CD4-positive, alpha-beta memory T cell (primary cell): ENCODE results near the gene PPP2R2B. TPM values are rescaled to one million over a fixed set of nuclear protein-coding genes. Genes with fewer than 3 reads are reported as not detected.

Experiments used
- CTCF ChIA-PET: fragments of 350-600 bp; sonication (Branson Sonifier 250); formaldehyde crosslinking; loops from one replicate; lab custom pipeline; 2021; ENCODE audit warnings: inconsistent platforms; ENCODE audit not compliant: partially characterized antibody; lab: Charles Lee
- POLR2A ChIA-PET: fragments of 350-600 bp; sonication (Branson Sonifier 250); formaldehyde crosslinking; loops from one replicate; lab custom pipeline; 2021; ENCODE audit not compliant: partially characterized antibody; lab: Charles Lee
- DNase-seq, 5 donors: peaks; one replicate each; pipeline versions ENCODE4 v3.0.0 to v3.0.0-alpha.2; 2020 to 2022; ENCODE audit warnings: mixed read lengths in 1 of 5
- H3K27ac ChIP-seq: one replicate; pipeline ENCODE4 v1.7.0; 2013; ENCODE audit warnings: low read depth, low read length
- H3K27me3 ChIP-seq: 2 replicates; pipeline ENCODE4 v1.7.0; 2013; ENCODE audit warnings: mild to moderate bottlenecking, low read length, moderate library complexity; ENCODE audit not compliant: insufficient read depth
- H3K36me3 ChIP-seq: 2 replicates; pipeline ENCODE4 v1.7.0; 2013; ENCODE audit warnings: mild to moderate bottlenecking, low read length, moderate library complexity; ENCODE audit not compliant: insufficient read depth
- H3K4me1 ChIP-seq: 2 replicates; pipeline ENCODE4 v1.7.0; 2013; ENCODE audit warnings: mild to moderate bottlenecking, low read length, moderate library complexity; ENCODE audit not compliant: insufficient read depth
- H3K4me3 ChIP-seq, 2 donors: one replicate each; pipeline ENCODE4 v1.7.0; 2013; ENCODE audit warnings: low read length in 2 of 2, mild to moderate bottlenecking in 1 of 2
- H3K9me3 ChIP-seq, 2 donors: one replicate each; pipeline ENCODE4 v1.7.0; 2013; ENCODE audit warnings: low read length in 2 of 2, control low read depth in 1 of 2; ENCODE audit not compliant: control insufficient read depth in 1 of 2
- H3K27ac Mint-ChIP-seq, 7 donors: one replicate each; pipeline ENCODE4 v1.8.0; 2020 to 2021; ENCODE audit warnings: mixed read lengths in 7 of 7, mild to moderate bottlenecking in 6 of 7, inconsistent platforms in 3 of 7, moderate library complexity in 3 of 7
- H3K27me3 Mint-ChIP-seq, 2 donors: one replicate each; pipeline ENCODE4 v1.8.0; 2020 to 2021; ENCODE audit warnings: mixed read lengths in 2 of 2
- H3K36me3 Mint-ChIP-seq, 2 donors: one replicate each; pipeline ENCODE4 v1.8.0; 2020 to 2021; ENCODE audit warnings: mixed read lengths in 2 of 2, inconsistent platforms in 1 of 2, mild to moderate bottlenecking in 1 of 2
- H3K4me1 Mint-ChIP-seq, 4 donors: one replicate each; pipeline ENCODE4 v1.8.0; 2020 to 2021; ENCODE audit warnings: mixed read lengths in 4 of 4, mild to moderate bottlenecking in 1 of 4
- H3K4me3 Mint-ChIP-seq, 8 donors: one replicate each; pipeline ENCODE4 v1.8.0; 2020 to 2021; ENCODE audit warnings: mixed read lengths in 8 of 8, mild to moderate bottlenecking in 7 of 8, moderate library complexity in 6 of 8, inconsistent platforms in 3 of 8
- H3K9me3 Mint-ChIP-seq, 8 donors: one replicate each; pipeline ENCODE4 v1.8.0; 2020 to 2021; ENCODE audit warnings: mixed read lengths in 8 of 8, mild to moderate bottlenecking in 5 of 8, inconsistent platforms in 3 of 8, moderate library complexity in 1 of 8
- intact Hi-C: fragments of 100-400 bp; cut with micrococcal nuclease; formaldehyde crosslinking; loops from one replicate; pipeline ENCODE4 v1.15.1; 2023
- polyA plus RNA-seq, 2 donors: library from polyadenylated mRNA; unstranded; fragments of 300-500 nt; fragmentation: Illumina TruSeq; gene quantifications; one replicate each; pipeline ENCODE4 v1.2.3, GENCODE V29; 2021
- total RNA-seq, 2 experiments: library from RNA; stranded (reverse); gene quantifications; one replicate each; pipeline ENCODE4 v1.2.3, GENCODE V29; 2021

The PPP2R2B gene
- total and polyA plus RNA-seq, 4 experiments from 2014 or later = 3.1 to 13.0 (median 6.7) TPM

- Histone ChIP-seq H3K4me1 (no peaks in the 10 kb centered on the region), H3K27ac (no peak overlapping the region), H3K27me3 (no peaks in the 10 kb centered on the region), H3K36me3 (no peaks in the 10 kb centered on the region), H3K9me3 (no peaks in the 10 kb centered on the region), H3K4me3 (no peak overlapping the region)
- H3K4me1 Mint-ChIP-seq = peaks cover 0 to 4% (median 1%) of the 10 kb centered on the region in 4 donors
- POLR2A ChIA-PET = no interaction called here
- peaks cover 0 to 2% (median 0%) of the 10 kb centered on the region in 8 donors for H3K9me3 Mint-ChIP-seq
- no peak overlapping the region for H3K27ac Mint-ChIP-seq
- no peak overlapping the region for H3K4me3 Mint-ChIP-seq
- intact Hi-C loops = no loop called here
- DNase-seq = no peak
- H3K27me3 Mint-ChIP-seq = peaks cover 0 to 2% of the 10 kb centered on the region in 2 donors
- H3K36me3 Mint-ChIP-seq = no peaks in the 10 kb centered on the region
- CTCF ChIA-PET = interaction anchor here (1.7 kb wide), 1 partner anchor 177 kb away, joined by 3 read pairs; no protein-coding TSS in a partner anchor
Observed at GRCh38 chr5:146719179-146719578, 159.4 kb downstream of the PPP2R2B start.

- DNase-seq = no peak
- POLR2A ChIA-PET = no interaction called here
- Histone ChIP-seq H3K27ac (no peak overlapping the region), H3K36me3 (no peaks in the 10 kb centered on the region), H3K27me3 (no peaks in the 10 kb centered on the region), H3K4me1 (no peaks in the 10 kb centered on the region), H3K9me3 (no peaks in the 10 kb centered on the region), H3K4me3 (no peak overlapping the region)
- Mint-ChIP-seq H3K4me1 (peaks cover 0 to 3% (median 1%) of the 10 kb centered on the region in 4 donors), H3K27me3 (peaks cover 0 to 2% of the 10 kb centered on the region in 2 donors), H3K4me3 (no peak overlapping the region), H3K36me3 (no peaks in the 10 kb centered on the region), H3K9me3 (peaks cover 0 to under 1% (median 0%) of the 10 kb centered on the region in 8 donors), H3K27ac (no peak overlapping the region)
- CTCF ChIA-PET = no interaction called here
- intact Hi-C loops = no loop called here
Observed at GRCh38 chr5:146718609-146719008, 159.9 kb downstream of the PPP2R2B start.

DNA sequence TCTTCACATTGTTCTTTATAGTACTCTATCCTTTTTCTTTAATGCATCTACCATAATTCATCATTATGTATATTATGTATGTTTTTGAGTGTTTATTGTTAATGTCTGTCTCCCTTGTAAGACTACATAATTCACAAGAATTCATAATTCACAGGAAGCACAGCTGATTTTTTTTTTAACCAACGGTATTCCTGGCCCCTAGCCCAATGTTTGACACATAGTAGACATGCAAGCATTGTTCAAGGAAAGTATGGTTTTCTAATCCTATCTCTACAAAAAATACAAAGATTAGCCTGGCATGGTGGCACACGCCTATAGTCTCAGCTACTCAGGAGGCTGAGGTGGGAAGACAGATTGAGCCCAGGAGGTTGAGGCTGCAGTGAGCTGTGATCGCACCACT, 160.6 kb downstream of the PPP2R2B start:
- intact Hi-C loops = no loop called here
- H3K27ac Mint-ChIP-seq = no peak overlapping the region
- no peaks in the 10 kb centered on the region for H3K36me3 Mint-ChIP-seq
- POLR2A ChIA-PET = no interaction called here
- peaks cover 0 to 2% of the 10 kb centered on the region in 2 donors for H3K27me3 Mint-ChIP-seq
- DNase-seq = no peak
- CTCF ChIA-PET = no interaction called here
- H3K9me3 Mint-ChIP-seq = no peaks in the 10 kb centered on the region
- no peak overlapping the region for H3K4me3 ChIP-seq
- no peak overlapping the region for H3K27ac ChIP-seq
- H3K9me3 ChIP-seq = no peaks in the 10 kb centered on the region
- H3K4me1 Mint-ChIP-seq = peaks cover 0 to 3% (median 1%) of the 10 kb centered on the region in 4 donors
- no peak overlapping the region for H3K4me3 Mint-ChIP-seq
- no peaks in the 10 kb centered on the region for H3K27me3 ChIP-seq
- H3K4me1 ChIP-seq = no peaks in the 10 kb centered on the region
- H3K36me3 ChIP-seq = no peaks in the 10 kb centered on the region

- Histone ChIP-seq H3K27ac (no peak overlapping the region), H3K36me3 (no peaks in the 10 kb centered on the region), H3K27me3 (no peaks in the 10 kb centered on the region), H3K4me3 (no peak overlapping the region), H3K9me3 (no peaks in the 10 kb centered on the region), H3K4me1 (no peaks in the 10 kb centered on the region)
- Mint-ChIP-seq H3K36me3 (no peaks in the 10 kb centered on the region), H3K4me3 (no peak overlapping the region), H3K27me3 (peaks cover 0 to 2% of the 10 kb centered on the region in 2 donors), H3K9me3 (no peaks in the 10 kb centered on the region), H3K4me1 (no peaks in the 10 kb centered on the region), H3K27ac (no peak overlapping the region)
- ChIA-PET CTCF (no interaction called here), POLR2A (no interaction called here)
- intact Hi-C loops = no loop called here
- no peak for DNase-seq
Observed at GRCh38 chr5:146716636-146717035, 161.9 kb downstream of the PPP2R2B start.

DNA sequence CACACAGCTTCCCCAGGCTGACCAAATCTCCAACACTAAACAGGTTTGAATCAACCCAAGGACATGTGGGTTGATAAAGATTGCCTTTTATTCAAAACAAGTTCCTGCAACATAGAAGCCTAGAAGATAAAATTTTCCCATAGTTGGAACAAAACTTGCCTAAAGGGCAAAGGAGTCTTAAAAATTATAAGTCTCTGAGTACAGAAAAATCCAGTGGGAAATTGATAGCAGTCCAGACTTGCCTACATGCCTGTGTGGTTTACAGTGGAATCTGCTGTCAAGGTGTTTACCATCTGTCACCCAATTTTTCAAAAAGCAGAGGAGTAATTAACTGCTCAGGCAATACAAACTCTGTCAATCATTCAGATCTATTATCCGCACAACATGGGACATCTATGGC, 168.2 kb downstream of the PPP2R2B start:
- CTCF ChIA-PET = no interaction called here
- H3K4me1 ChIP-seq = no peaks in the 10 kb centered on the region

DNA sequence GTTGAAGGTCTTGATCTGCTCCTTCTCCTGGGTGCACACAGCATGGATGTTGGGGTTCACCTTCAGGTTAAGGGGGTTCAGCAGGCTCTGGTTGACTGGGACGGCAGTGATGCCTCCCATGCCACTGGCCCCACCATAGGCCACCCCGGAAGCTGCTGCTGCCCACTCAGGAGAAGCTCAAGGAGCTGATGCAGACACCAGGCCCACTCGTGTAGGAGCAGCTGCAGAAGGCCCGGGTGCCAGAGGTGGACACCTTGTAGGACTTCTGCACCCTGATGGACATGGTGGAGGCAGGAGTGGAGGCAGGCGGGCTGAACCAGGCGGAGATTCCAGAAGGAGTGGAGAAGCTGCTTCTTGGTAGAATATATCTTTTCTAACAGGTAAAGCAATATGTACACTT, 171.2 kb downstream of the PPP2R2B start:
- H3K9me3 Mint-ChIP-seq = peaks cover 0 to 2% (median 0%) of the 10 kb centered on the region in 8 donors
- H3K27me3 ChIP-seq = no peaks in the 10 kb centered on the region

More for the DNA sequence above, 168.2 kb downstream of the PPP2R2B start:
- H3K36me3 Mint-ChIP-seq = peaks cover 0 to 7% of the 10 kb centered on the region in 2 donors
- H3K27ac Mint-ChIP-seq = no peak overlapping the region
- H3K9me3 ChIP-seq = no peaks in the 10 kb centered on the region
- POLR2A ChIA-PET = no interaction called here
- H3K36me3 ChIP-seq = no peaks in the 10 kb centered on the region
- no peaks in the 10 kb centered on the region for H3K27me3 Mint-ChIP-seq
- H3K4me3 Mint-ChIP-seq = no peak overlapping the region
- H3K4me3 ChIP-seq = no peak overlapping the region
- no peak overlapping the region for H3K27ac ChIP-seq
- no peak for DNase-seq
- no peaks in the 10 kb centered on the region for H3K27me3 ChIP-seq
- peaks cover 0 to 2% (median 0%) of the 10 kb centered on the region in 8 donors for H3K9me3 Mint-ChIP-seq
- no peaks in the 10 kb centered on the region for H3K4me1 Mint-ChIP-seq
- intact Hi-C loops = no loop called here

DNA sequence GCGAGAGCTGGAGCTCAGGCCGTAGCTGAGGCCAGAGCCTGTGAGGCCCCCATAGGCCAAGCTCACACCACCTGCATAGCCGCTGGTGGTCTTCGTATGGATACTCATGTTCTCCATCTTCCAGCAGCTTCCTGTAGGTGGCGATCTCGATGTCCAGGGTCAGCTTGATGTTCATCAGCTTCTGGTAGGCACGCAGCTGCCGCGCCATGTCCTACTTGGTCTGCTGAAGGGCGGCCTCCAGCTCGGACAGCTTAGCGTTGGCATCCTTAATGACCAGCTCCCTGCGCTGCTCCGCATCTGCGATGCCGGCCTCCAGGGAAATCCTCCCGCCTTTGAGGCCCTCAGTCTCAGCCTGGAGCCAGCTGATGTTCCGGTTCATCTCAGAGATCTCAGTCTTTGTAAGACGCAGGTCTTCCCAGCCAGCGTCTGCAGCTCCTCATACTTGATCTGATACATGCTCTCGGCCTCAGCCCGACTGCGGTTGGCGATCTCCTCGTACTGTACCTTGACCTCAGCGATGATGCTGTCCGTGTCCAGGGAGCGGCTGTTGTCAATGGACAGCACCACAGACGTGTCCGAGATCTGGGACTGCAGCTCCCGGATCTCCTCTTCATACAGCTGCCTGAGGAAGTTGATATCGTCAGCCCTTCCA, 172.1 kb downstream of the PPP2R2B start:
- Mint-ChIP-seq H3K4me1 (peaks cover 0 to 9% (median 3%) of the 10 kb centered on the region in 4 donors), H3K27me3 (no peaks in the 10 kb centered on the region), H3K27ac (no peak overlapping the region), H3K4me3 (no peak overlapping the region), H3K36me3 (peaks cover 0 to 7% of the 10 kb centered on the region in 2 donors), H3K9me3 (peaks cover 0 to 2% (median 0%) of the 10 kb centered on the region in 8 donors)
- intact Hi-C loops = no loop called here
- ChIA-PET POLR2A (no interaction called here), CTCF (interaction anchor here (0.7 to 2.5 kb wide), 2 partner anchors 39 to 259 kb away, joined by 3 to 8 read pairs; no protein-coding TSS in a partner anchor)
- no peaks in the 10 kb centered on the region for H3K27me3 ChIP-seq
- H3K4me3 ChIP-seq = no peak overlapping the region
- H3K4me1 ChIP-seq = no peaks in the 10 kb centered on the region
- DNase-seq = no peak
- no peaks in the 10 kb centered on the region for H3K9me3 ChIP-seq
- no peaks in the 10 kb centered on the region for H3K36me3 ChIP-seq
- no peak overlapping the region for H3K27ac ChIP-seq

More for the DNA sequence above, 171.2 kb downstream of the PPP2R2B start:
- peaks cover 0 to 9% (median 3%) of the 10 kb centered on the region in 4 donors for H3K4me1 Mint-ChIP-seq
- H3K27ac ChIP-seq = no peak overlapping the region
- no peaks in the 10 kb centered on the region for H3K4me1 ChIP-seq
- no peaks in the 10 kb centered on the region for H3K36me3 ChIP-seq
- DNase-seq = no peak
- H3K9me3 ChIP-seq = no peaks in the 10 kb centered on the region
- CTCF ChIA-PET = interaction anchor here (2.5 kb wide), 1 partner anchor 259 kb away, joined by 8 read pairs; no protein-coding TSS in a partner anchor
- no peak overlapping the region for H3K4me3 Mint-ChIP-seq
- peaks cover 0 to 7% of the 10 kb centered on the region in 2 donors for H3K36me3 Mint-ChIP-seq
- no peaks in the 10 kb centered on the region for H3K27me3 Mint-ChIP-seq
- POLR2A ChIA-PET = no interaction called here
- intact Hi-C loops = no loop called here
- no peak overlapping the region for H3K27ac Mint-ChIP-seq
- H3K4me3 ChIP-seq = no peak overlapping the region
